OCI-LY1 (cell line): ENCODE measurements around the gene SZT2.

Source experiments
- EZH2 ChIP-seq: fragments of 200-600 bp; sonication (generic), shearing (Covaris generic); IDR thresholded peaks from 2 replicates; pipeline ENCODE4 v1.8.0; 2017; ENCODE audit warnings: borderline replicate concordance, mixed run types, mild to moderate bottlenecking, antibody characterized with exemption, low read length, moderate library complexity, mixed read lengths
- TF ChIP-seq, protein P1 (sequence below): fragments of 200-600 bp; sonication (generic), shearing (Covaris generic); IDR thresholded peaks from 2 replicates; pipeline ENCODE4 v1.5.1; 2017; ENCODE audit warnings: mild to moderate bottlenecking, antibody characterized with exemption, low read length, moderate library complexity, mixed read lengths

DNA sequence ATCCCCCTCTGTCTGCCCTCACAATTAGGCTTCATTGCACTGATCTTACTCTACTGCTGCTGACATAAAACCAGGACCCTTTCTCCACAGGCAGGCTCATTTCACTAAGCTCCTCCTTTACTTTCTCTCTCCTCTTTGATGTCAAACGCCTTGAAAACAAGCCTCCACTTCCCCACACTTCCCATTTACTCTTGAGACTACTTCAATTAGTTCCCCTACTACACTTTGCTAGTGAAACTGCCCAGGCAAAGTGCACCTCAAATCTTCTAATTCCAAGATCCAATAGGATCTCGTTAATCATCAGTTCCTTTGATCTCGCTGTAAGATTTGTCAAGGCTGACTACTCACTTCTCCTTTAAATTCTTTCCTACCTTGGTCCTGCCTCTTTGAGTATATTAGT is 36.8 kb upstream of the SZT2 start:
- TF ChIP-seq, protein P1, sequence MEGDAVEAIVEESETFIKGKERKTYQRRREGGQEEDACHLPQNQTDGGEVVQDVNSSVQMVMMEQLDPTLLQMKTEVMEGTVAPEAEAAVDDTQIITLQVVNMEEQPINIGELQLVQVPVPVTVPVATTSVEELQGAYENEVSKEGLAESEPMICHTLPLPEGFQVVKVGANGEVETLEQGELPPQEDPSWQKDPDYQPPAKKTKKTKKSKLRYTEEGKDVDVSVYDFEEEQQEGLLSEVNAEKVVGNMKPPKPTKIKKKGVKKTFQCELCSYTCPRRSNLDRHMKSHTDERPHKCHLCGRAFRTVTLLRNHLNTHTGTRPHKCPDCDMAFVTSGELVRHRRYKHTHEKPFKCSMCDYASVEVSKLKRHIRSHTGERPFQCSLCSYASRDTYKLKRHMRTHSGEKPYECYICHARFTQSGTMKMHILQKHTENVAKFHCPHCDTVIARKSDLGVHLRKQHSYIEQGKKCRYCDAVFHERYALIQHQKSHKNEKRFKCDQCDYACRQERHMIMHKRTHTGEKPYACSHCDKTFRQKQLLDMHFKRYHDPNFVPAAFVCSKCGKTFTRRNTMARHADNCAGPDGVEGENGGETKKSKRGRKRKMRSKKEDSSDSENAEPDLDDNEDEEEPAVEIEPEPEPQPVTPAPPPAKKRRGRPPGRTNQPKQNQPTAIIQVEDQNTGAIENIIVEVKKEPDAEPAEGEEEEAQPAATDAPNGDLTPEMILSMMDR: no peak
- TF ChIP-seq EZH2: no peak
